HepG2 (cell line): ENCODE data around the gene MAP2K7. TPM values are rescaled to one million over a fixed set of nuclear protein-coding genes. Genes with fewer than 3 reads are reported as not detected.

Experiments used
- ASH2L ChIP-seq: fragments of 300-600, 200-600 bp; sonication (generic); IDR thresholded peaks from 2 replicates; pipeline ENCODE4 v1.7.0; 2017; ENCODE audit warnings: low read depth, mild to moderate bottlenecking, moderate library complexity, mixed read lengths, low read length; ENCODE audit not compliant: insufficient read length
- CEBPG ChIP-seq: IDR thresholded peaks from 2 replicates; pipeline ENCODE4 v1.6.1; 2016
- HOMEZ ChIP-seq: IDR thresholded peaks from 2 replicates; pipeline ENCODE4 v1.6.1; 2016; ENCODE audit warnings: low read depth
- MAFK ChIP-seq, 2 experiments: IDR thresholded peaks in 1 of 2; conservative IDR thresholded peaks in 1 of 2; 2 replicates each; pipeline ENCODE4 v1.6.1; 2011; ENCODE audit warnings: improper control_type of control experiment in 2 of 2, low read length in 2 of 2
- MTERF4 ChIP-seq: sonication (generic); formaldehyde crosslinking; IDR thresholded peaks from 2 replicates; pipeline ENCODE4 v1.8.0; 2023; ENCODE audit warnings: mild to moderate bottlenecking, missing genetic modification reagents
- NFATC3 ChIP-seq: sonication (generic); formaldehyde crosslinking; IDR thresholded peaks from 2 replicates; pipeline ENCODE4 v1.5.1; 2020; ENCODE audit warnings: mild to moderate bottlenecking, missing genetic modification reagents
- PAF1 ChIP-seq: IDR thresholded peaks from 2 replicates; pipeline ENCODE4 v1.6.1; 2016; ENCODE audit warnings: missing genetic modification reagents, missing compliant biosample characterization
- PHF20 ChIP-seq: sonication (generic); formaldehyde crosslinking; IDR thresholded peaks from 2 replicates; pipeline ENCODE4 v1.5.0; 2020; ENCODE audit warnings: mild to moderate bottlenecking, missing genetic modification reagents
- RARA ChIP-seq: IDR thresholded peaks from 2 replicates; pipeline ENCODE4 v1.6.1; 2016; ENCODE audit warnings: missing genetic modification reagents, missing compliant biosample characterization
- YY1 ChIP-seq: IDR thresholded peaks from 2 replicates; pipeline ENCODE4 v1.6.1; 2011; ENCODE audit warnings: low read length, low read depth, moderate library complexity, mild to moderate bottlenecking; ENCODE audit not compliant: insufficient read depth, insufficient replicate concordance
- ZBTB14 ChIP-seq: sonication (generic); formaldehyde crosslinking; IDR thresholded peaks from 2 replicates; pipeline ENCODE4 v1.4.0; 2020; ENCODE audit warnings: missing genetic modification reagents
- ZNF136 ChIP-seq: sonication (generic); formaldehyde crosslinking; IDR thresholded peaks from 2 replicates; pipeline ENCODE4 v1.8.1; 2022; ENCODE audit warnings: low read depth, mild to moderate bottlenecking, moderate library complexity, missing genetic modification reagents
- ZNF251 ChIP-seq: sonication (generic); formaldehyde crosslinking; IDR thresholded peaks from 2 replicates; pipeline ENCODE4 v1.9.0; 2021; ENCODE audit warnings: mild to moderate bottlenecking, missing genetic modification reagents
- ZNF256 ChIP-seq: sonication (generic); formaldehyde crosslinking; conservative IDR thresholded peaks from 2 replicates; pipeline ENCODE4 v1.4.0; 2020; ENCODE audit warnings: missing genetic modification reagents
- ZNF34 ChIP-seq: sonication (generic); formaldehyde crosslinking; IDR thresholded peaks from 2 replicates; pipeline ENCODE4 v1.4.0; 2020; ENCODE audit warnings: mild to moderate bottlenecking, missing genetic modification reagents, borderline replicate concordance
- ZNF609 ChIP-seq: sonication (generic); formaldehyde crosslinking; IDR thresholded peaks from 2 replicates; pipeline ENCODE4 v1.4.0; 2020; ENCODE audit warnings: mild to moderate bottlenecking, missing genetic modification reagents, borderline replicate concordance
- ZNF639 ChIP-seq: conservative IDR thresholded peaks from 2 replicates; pipeline ENCODE4 v1.6.1; 2018; ENCODE audit warnings: missing genetic modification reagents
- ZNF83 ChIP-seq: sonication (generic); formaldehyde crosslinking; IDR thresholded peaks from 2 replicates; pipeline ENCODE4 v1.4.0; 2020; ENCODE audit warnings: missing genetic modification reagents, mild to moderate bottlenecking, borderline replicate concordance
- ZSCAN25 ChIP-seq: sonication (generic); formaldehyde crosslinking; IDR thresholded peaks from 2 replicates; pipeline ENCODE4 v1.8.0; 2022; ENCODE audit warnings: mild to moderate bottlenecking, missing genetic modification reagents
- polyA plus RNA-seq, 8 experiments: library from polyadenylated mRNA; depleted of rRNA in 3 of 8; stranded (reverse) in 7 of 8; unstranded in 1 of 8; fragments of >200 nt; fragmentation: Illumina TruSeq in 4 of 8; extraction: Trizol in 4 of 8; gene quantifications; 2 replicates each; pipeline versions ENCODE4 v1.2.1 to v1.2.3, GENCODE V29; 2011 to 2016; ENCODE audit warnings: low read depth in 4 of 8, missing spikeins in 1 of 8, mixed read lengths in 1 of 8; ENCODE audit not compliant: insufficient read depth in 1 of 8
- total RNA-seq, 5 experiments: library from RNA; depleted of rRNA; stranded (reverse); fragments of >200 nt; fragmentation: Illumina TruSeq; extraction: Trizol; gene quantifications; 2 replicates each; pipeline ENCODE4 v1.2.3, GENCODE V29; 2016; ENCODE audit warnings: low read depth in 1 of 5

The MAP2K7 gene
- total and polyA plus RNA-seq, 2 of the 13 experiments (the other 11 are each of a cell fraction or from before 2014, with no cell fraction given) = 9.0 to 10.8 TPM

GRCh38 chr19:7916103-7916954 is 12.7 kb downstream of the MAP2K7 start (continued):
- TF ChIP-seq MTERF4 (CRISPR knock-in tag) (peak; percentile 48; the same call in 1 of the 2 replicates), ZNF136 (CRISPR knock-in tag) (no peak), ZNF34 (CRISPR knock-in tag) (no peak), ZNF251 (no peak), ASH2L (no peak), ZSCAN25 (CRISPR knock-in tag) (no peak), PHF20 (CRISPR knock-in tag) (no peak), ZNF609 (0 out of 2 replicates have a peak, but pooled peaks have one; percentile 9), ZNF639 (CRISPR knock-in tag) (0 out of 2 replicates have a peak, but pooled peaks have one; percentile 14), PAF1 (CRISPR knock-in tag) (no peak), NFATC3 (CRISPR knock-in tag) (no peak), ZNF83 (CRISPR knock-in tag) (no peak), MAFK (conservative IDR thresholded peaks at IDR 0.05 in 1 of 2, IDR thresholded peaks at IDR 0.05 in 1 of 2; ENCODE audit: low read length in 2 of 2) (no peak), YY1 (peak; percentile 75), ZBTB14 (CRISPR knock-in tag) (no peak), ZNF256 (CRISPR knock-in tag) (no peak), CEBPG (CRISPR knock-in tag) (no peak), HOMEZ (no peak), RARA (CRISPR knock-in tag) (no peak)
